ENCODE data around the gene REXO4. TPM values are rescaled to one million over a fixed set of nuclear protein-coding genes. Genes with fewer than 3 reads are reported as not detected.

REXO4 gene
- total and polyA plus RNA-seq, 4 donors: 7.4 to 12.1 (median 9.1) TPM

DNA sequence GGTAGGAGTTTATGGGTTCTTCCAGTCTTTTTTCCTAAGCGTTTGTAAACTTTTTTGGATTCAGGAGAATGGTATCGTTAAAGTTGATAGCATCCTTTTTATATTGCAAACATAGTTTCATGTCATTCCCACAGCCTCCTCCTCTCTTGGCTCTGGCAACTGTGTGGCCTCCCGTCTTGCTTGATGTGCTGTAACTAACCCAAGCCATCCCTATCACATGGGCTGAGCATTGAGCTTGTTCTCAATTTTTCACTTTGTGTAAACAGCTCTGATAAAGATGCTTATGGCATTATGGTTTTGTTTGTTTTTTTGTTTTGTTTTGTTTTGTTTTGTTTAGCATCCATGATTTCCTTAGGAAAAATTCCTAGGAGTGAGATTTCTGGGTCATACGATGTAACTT, 37.1 kb downstream of the REXO4 start:
- no peak for TF ChIP-seq TAF1 (conservative IDR thresholded peaks at IDR 0.05)
- TF ChIP-seq JUND (IDR thresholded peaks at IDR 0.05): no peak
- TF ChIP-seq RAD21 (IDR thresholded peaks at IDR 0.05): no peak
- no peak for TF ChIP-seq YY1 (IDR thresholded peaks at IDR 0.05)
- TF ChIP-seq, protein P1, sequence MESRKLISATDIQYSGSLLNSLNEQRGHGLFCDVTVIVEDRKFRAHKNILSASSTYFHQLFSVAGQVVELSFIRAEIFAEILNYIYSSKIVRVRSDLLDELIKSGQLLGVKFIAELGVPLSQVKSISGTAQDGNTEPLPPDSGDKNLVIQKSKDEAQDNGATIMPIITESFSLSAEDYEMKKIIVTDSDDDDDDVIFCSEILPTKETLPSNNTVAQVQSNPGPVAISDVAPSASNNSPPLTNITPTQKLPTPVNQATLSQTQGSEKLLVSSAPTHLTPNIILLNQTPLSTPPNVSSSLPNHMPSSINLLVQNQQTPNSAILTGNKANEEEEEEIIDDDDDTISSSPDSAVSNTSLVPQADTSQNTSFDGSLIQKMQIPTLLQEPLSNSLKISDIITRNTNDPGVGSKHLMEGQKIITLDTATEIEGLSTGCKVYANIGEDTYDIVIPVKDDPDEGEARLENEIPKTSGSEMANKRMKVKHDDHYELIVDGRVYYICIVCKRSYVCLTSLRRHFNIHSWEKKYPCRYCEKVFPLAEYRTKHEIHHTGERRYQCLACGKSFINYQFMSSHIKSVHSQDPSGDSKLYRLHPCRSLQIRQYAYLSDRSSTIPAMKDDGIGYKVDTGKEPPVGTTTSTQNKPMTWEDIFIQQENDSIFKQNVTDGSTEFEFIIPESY (IDR thresholded peaks at IDR 0.05): no peak
- TF ChIP-seq FOXA1 (IDR thresholded peaks at IDR 0.05): no peak
- no peak for TF ChIP-seq EGR1 (IDR thresholded peaks at IDR 0.05; ENCODE audit: low read depth in 2 of 2)
- TF ChIP-seq, protein P2, sequence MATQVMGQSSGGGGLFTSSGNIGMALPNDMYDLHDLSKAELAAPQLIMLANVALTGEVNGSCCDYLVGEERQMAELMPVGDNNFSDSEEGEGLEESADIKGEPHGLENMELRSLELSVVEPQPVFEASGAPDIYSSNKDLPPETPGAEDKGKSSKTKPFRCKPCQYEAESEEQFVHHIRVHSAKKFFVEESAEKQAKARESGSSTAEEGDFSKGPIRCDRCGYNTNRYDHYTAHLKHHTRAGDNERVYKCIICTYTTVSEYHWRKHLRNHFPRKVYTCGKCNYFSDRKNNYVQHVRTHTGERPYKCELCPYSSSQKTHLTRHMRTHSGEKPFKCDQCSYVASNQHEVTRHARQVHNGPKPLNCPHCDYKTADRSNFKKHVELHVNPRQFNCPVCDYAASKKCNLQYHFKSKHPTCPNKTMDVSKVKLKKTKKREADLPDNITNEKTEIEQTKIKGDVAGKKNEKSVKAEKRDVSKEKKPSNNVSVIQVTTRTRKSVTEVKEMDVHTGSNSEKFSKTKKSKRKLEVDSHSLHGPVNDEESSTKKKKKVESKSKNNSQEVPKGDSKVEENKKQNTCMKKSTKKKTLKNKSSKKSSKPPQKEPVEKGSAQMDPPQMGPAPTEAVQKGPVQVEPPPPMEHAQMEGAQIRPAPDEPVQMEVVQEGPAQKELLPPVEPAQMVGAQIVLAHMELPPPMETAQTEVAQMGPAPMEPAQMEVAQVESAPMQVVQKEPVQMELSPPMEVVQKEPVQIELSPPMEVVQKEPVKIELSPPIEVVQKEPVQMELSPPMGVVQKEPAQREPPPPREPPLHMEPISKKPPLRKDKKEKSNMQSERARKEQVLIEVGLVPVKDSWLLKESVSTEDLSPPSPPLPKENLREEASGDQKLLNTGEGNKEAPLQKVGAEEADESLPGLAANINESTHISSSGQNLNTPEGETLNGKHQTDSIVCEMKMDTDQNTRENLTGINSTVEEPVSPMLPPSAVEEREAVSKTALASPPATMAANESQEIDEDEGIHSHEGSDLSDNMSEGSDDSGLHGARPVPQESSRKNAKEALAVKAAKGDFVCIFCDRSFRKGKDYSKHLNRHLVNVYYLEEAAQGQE (IDR thresholded peaks at IDR 0.05): no peak
- no peak for TF ChIP-seq RXRA (IDR thresholded peaks at IDR 0.05)
- Histone ChIP-seq H3K9ac (ENCODE audit: low read depth in 1 of 2, low read length in 2 of 2) (no peak overlapping the region), H3K27ac (ENCODE audit: low read depth in 1 of 2, low read length in 2 of 2) (no peak overlapping the region), H3K4me1 (ENCODE audit: control insufficient read depth in 4 of 4, insufficient read depth in 4 of 4, low read length in 3 of 4) (peaks cover 0 to 11% (median 5%) of the 10 kb centered on the region in 4 donors), H3K27me3 (ENCODE audit: control insufficient read depth in 4 of 4, insufficient read depth in 4 of 4, low read length in 3 of 4) (no peaks in the 10 kb centered on the region), H3K36me3 (ENCODE audit: control insufficient read depth in 4 of 4, insufficient read depth in 3 of 4, low read depth in 1 of 4, low read length in 3 of 4) (no peaks in the 10 kb centered on the region), H3K4me3 (ENCODE audit: low read depth in 1 of 3, low read length in 3 of 3) (no peak overlapping the region), H3K9me3 (ENCODE audit: control insufficient read depth in 4 of 4, low read length in 3 of 4) (no peaks in the 10 kb centered on the region)
- WGBS: 91% methylated on average over 4 of the region's 4 CpGs
- no peak for DNase-seq (ENCODE audit: low spot score)

DNA sequence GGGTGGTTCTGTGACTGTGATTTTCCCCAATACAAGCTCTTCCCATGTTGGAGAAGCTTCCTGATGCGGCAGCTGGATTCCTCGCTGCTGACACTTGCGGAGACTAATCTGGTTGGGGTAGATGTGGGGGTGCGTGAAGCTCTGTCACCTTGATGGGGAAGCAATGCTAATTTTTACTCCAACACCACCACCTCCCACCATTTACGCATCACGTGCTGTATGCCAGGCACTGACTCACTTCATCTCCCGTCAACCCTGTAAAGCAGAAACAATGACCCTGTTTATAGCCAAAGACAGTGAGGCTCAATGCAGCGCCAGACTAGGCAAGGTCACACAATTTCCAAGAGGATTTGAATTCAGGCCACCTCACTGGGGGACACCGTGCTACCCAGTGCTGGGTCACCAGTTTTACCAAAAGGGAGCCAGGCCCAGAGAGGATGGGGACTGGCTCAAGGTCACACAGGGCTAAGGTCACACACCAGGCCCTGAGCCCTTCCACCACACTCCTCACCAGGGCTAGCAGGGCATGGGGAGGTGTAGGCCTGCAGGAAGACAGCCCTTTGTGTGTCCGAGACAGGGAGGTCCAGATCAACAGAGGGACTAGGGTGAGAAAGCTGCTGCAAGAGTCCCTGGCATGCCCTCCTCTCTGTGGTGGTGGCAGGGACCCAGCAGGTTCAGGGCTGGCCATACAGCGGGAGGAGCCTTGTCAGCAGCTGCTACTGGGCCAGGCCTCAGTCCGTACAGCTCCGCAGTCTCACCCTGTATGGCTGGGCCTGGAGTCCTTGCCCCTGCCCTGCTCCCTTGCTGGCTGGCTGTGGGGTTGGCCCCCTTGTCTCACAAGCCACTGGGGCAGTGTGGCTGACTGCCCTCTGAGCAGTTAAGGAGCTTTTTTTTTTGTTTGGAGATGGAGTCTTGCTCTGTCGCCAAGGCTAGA, 38.4 kb downstream of the REXO4 start:
- Histone ChIP-seq H3K9ac (ENCODE audit: low read depth in 1 of 2, low read length in 2 of 2) (no peak overlapping the region), H3K27me3 (ENCODE audit: control insufficient read depth in 4 of 4, insufficient read depth in 4 of 4, low read length in 3 of 4) (no peaks in the 10 kb centered on the region), H3K36me3 (ENCODE audit: control insufficient read depth in 4 of 4, insufficient read depth in 3 of 4, low read depth in 1 of 4, low read length in 3 of 4) (no peaks in the 10 kb centered on the region), H3K27ac (ENCODE audit: low read depth in 1 of 2, low read length in 2 of 2) (no peak overlapping the region), H3K9me3 (ENCODE audit: control insufficient read depth in 4 of 4, low read length in 3 of 4) (no peaks in the 10 kb centered on the region), H3K4me3 (ENCODE audit: low read depth in 1 of 3, low read length in 3 of 3) (no peak overlapping the region), H3K4me1 (ENCODE audit: control insufficient read depth in 4 of 4, insufficient read depth in 4 of 4, low read length in 3 of 4) (peaks cover 0 to 11% (median 5%) of the 10 kb centered on the region in 4 donors)
- no peak for DNase-seq (ENCODE audit: low spot score)
- 97% methylated on average over 14 of the region's 14 CpGs for WGBS
- TF ChIP-seq HNF4A (conservative IDR thresholded peaks at IDR 0.05) (no peak), GABPA (IDR thresholded peaks at IDR 0.05 in 1 of 2, conservative IDR thresholded peaks at IDR 0.05 in 1 of 2) (no peak), RAD21 (IDR thresholded peaks at IDR 0.05) (no peak), RXRA (IDR thresholded peaks at IDR 0.05) (no peak), HNF4G (IDR thresholded peaks at IDR 0.05) (no peak), EGR1 (IDR thresholded peaks at IDR 0.05; ENCODE audit: low read depth in 2 of 2) (no peak)
- TF ChIP-seq, protein P2 (IDR thresholded peaks at IDR 0.05): no peak
- TF ChIP-seq, protein P1 (IDR thresholded peaks at IDR 0.05): no peak
- TF ChIP-seq, protein P3, sequence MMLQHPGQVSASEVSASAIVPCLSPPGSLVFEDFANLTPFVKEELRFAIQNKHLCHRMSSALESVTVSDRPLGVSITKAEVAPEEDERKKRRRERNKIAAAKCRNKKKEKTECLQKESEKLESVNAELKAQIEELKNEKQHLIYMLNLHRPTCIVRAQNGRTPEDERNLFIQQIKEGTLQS (IDR thresholded peaks at IDR 0.05): no peak
